COR-L47 (cell line): ENCODE results near the gene GNPAT.

Experiments used
- DNase-seq: peaks from one replicate; lab custom pipeline; 2025; lab: John Stamatoyannopoulos, UW

GNPAT gene

GRCh38 chr1:231213831-231214573 is 27.0 kb upstream of the GNPAT start:
- DNase-seq: no peak

- no peak for DNase-seq
Measured at GRCh38 chr1:231214918-231215680, 25.9 kb upstream of the GNPAT start.

GRCh38 chr1:231215681-231216385 is 25.2 kb upstream of the GNPAT start:
- DNase-seq: no peak

GRCh38 chr1:231216498-231216897 is 24.5 kb upstream of the GNPAT start:
- DNase-seq: peak; percentile 36

GRCh38 chr1:231217056-231217455 is 24.0 kb upstream of the GNPAT start:
- no peak for DNase-seq

GRCh38 chr1:231218078-231218477 is 22.9 kb upstream of the GNPAT start:
- no peak for DNase-seq

- no peak for DNase-seq
Measured at GRCh38 chr1:231219422-231220401, 21.3 kb upstream of the GNPAT start.

- DNase-seq: no peak
Measured at GRCh38 chr1:231220801-231221200, 20.2 kb upstream of the GNPAT start.

- DNase-seq: no peak
Measured at GRCh38 chr1:231226156-231226555, 14.9 kb upstream of the GNPAT start.

GRCh38 chr1:231231511-231231910 is 9.5 kb upstream of the GNPAT start:
- DNase-seq: no peak

GRCh38 chr1:231232870-231233734 is 7.9 kb upstream of the GNPAT start:
- DNase-seq: no peak

- no peak for DNase-seq
Measured at GRCh38 chr1:231233735-231234417, 7.1 kb upstream of the GNPAT start.

- DNase-seq: no peak
Measured at GRCh38 chr1:231234506-231234905, 6.5 kb upstream of the GNPAT start.

GRCh38 chr1:231235526-231236207 is 5.3 kb upstream of the GNPAT start:
- no peak for DNase-seq

GRCh38 chr1:231236208-231236591 is 4.8 kb upstream of the GNPAT start:
- no peak for DNase-seq

GRCh38 chr1:231236938-231237337 is 4.1 kb upstream of the GNPAT start:
- DNase-seq: no peak

- DNase-seq: no peak
Measured at GRCh38 chr1:231238298-231238697, 2.7 kb upstream of the GNPAT start.

- no peak for DNase-seq
Measured at GRCh38 chr1:231240531-231240882, 505 bp upstream of the GNPAT start.

- DNase-seq: peak; percentile 8
Measured at GRCh38 chr1:231241750-231242149, 738 bp downstream of the GNPAT start.
